GM12872 (cell line): ENCODE measurements around the gene XYLT1.

Source experiments
- TF ChIP-seq, protein P1 (sequence below): IDR thresholded peaks from 3 replicates; pipeline ENCODE4 v1.5.1; 2011; ENCODE audit warnings: low read depth, mild to moderate bottlenecking, low read length, moderate library complexity; ENCODE audit not compliant: insufficient read depth

XYLT1 gene

DNA sequence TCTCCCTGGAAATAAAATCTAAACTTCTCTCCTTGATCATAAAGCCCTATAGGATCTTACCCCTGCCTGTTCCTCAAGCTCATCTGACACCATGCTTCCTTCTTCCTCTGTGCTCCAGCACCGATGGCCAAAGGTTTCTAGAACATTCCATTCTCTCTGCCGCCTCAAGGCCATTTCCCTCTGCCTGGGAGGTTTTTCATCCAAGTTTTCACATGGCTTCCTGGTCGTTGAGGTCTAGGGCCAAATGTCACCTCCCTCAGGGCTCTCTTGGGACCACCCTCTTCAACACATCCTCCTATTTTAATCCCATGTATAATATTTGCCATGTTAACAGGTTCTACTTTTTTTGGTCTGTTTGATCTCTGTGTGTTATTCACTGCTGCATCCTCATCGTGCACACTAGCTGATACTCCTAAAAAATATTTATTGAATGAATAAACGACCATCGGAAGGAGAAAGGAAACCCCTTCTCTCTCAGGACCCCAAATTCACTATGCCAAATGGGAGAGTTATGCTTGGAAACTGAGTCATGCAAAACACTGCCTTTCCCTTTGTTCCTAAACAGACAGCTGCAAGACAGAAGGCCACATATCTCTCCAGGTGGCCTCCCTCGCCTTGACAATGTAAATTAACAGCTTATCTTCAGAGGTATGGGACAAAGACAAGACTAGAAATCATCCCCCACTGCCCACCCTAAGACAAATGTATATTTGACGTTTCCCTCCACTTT is 78.5 kb downstream of the XYLT1 start:
- TF ChIP-seq, protein P1, sequence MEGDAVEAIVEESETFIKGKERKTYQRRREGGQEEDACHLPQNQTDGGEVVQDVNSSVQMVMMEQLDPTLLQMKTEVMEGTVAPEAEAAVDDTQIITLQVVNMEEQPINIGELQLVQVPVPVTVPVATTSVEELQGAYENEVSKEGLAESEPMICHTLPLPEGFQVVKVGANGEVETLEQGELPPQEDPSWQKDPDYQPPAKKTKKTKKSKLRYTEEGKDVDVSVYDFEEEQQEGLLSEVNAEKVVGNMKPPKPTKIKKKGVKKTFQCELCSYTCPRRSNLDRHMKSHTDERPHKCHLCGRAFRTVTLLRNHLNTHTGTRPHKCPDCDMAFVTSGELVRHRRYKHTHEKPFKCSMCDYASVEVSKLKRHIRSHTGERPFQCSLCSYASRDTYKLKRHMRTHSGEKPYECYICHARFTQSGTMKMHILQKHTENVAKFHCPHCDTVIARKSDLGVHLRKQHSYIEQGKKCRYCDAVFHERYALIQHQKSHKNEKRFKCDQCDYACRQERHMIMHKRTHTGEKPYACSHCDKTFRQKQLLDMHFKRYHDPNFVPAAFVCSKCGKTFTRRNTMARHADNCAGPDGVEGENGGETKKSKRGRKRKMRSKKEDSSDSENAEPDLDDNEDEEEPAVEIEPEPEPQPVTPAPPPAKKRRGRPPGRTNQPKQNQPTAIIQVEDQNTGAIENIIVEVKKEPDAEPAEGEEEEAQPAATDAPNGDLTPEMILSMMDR: no peak

GRCh38 chr16:17391715-17392114 is 79.0 kb downstream of the XYLT1 start:
- TF ChIP-seq, protein P1: no peak

GRCh38 chr16:17389384-17389783 is 81.4 kb downstream of the XYLT1 start:
- TF ChIP-seq, protein P1: no peak

DNA sequence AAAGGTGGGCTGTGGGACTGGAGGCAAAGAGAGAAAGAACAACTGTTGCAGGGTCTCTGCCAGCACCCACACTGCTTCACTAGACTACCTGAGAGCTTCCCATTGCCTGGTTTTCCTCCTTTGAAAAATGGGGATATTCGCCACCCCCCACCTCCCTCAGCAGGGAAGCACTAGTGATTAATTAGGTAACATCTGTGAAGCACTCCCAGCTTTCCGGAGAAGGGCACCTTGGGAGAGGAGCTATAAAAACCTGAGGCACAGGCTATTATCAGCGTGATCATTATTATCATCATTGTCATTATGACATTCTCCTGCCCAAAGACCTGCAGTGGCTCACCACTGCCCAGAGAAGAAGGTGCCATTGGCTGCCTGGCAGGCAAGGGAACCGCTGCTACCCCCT is 83.5 kb downstream of the XYLT1 start:
- TF ChIP-seq, protein P1: no peak

DNA sequence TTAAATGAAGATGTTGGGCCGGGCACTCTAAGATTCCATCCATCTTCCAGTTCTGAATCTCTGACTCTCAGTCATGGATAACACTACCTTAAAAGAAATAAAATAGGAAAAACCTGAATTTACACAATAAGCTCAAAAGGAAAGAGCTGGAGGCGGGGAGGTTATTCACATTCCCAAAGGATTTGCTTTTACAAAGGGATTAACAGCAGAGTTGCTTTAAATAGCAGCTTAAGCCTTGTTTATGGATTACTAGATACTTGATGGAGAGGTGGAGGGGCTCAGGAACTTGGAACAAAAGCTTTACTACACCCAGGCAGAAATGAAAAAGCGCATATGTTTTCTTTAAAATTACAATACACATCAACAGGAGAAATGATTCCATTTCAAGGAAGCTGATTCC is 84.5 kb downstream of the XYLT1 start:
- TF ChIP-seq, protein P1: no peak

DNA sequence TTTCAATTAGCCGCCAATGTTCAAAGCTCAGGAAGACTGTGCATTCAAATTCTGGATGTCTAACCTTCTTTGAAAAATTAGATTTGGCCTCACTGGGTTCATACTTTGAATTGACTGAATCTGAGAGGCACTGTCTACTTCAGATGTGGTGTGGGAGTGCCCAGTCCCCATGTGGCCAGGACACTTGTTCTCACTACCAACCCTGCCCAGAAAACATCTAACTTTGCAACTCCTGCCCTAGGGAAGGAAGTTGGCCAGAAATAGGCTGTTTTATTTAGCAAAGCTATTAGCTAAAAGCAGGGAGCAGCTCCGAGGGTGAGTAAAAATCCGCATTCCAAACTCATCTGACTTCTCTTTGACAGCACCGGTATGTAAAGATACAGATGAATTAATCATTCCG is 86.3 kb downstream of the XYLT1 start:
- TF ChIP-seq, protein P1: no peak

- TF ChIP-seq, protein P1: no peak
Observed at GRCh38 chr16:17382949-17383863, 87.6 kb downstream of the XYLT1 start.
